HG02938 (cell line): Measurements from ENCODE around the gene SMIM34.
"Not testable (repeated sequence)": the region's sequence is repeated elsewhere in the genome, so short reads cannot be mapped to it uniquely, and the experiment has no call there.

Experiments
- ATAC-seq: cut with Tn5 transposase; IDR thresholded peaks from one replicate; pipeline ENCODE4 v1.9.1; 2021; ENCODE audit warnings: mild to moderate bottlenecking, moderate library complexity; ENCODE audit not compliant: unreplicated experiment

Gene SMIM34, protein sequence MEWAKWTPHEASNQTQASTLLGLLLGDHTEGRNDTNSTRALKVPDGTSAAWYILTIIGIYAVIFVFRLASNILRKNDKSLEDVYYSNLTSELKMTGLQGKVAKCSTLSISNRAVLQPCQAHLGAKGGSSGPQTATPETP

DNA sequence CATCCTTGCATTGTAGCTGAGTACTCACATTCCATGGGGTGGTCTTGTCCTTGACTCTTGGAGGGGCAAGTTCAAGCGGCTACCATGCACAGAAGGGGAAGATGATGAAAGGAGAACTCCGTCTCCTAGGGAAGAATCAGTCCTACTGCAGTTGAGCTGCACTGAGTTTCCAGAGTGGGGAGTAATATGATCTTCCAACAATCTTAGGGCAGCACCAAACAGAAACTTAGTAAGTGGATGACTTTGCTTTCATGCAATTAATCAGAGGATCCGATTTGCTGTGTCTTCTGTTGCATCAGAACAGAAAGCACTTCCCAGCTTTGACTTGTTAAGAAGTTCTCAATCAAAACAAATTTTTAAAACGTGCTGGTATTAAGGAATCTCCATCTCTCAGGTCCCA is at the start of gene SMIM34:
TSS of gene SMIM34 (minus strand) at position 147 of the 400 bp plus-strand sequence. CDS start at position 35, 112 bp downstream.
- not testable (repeated sequence) for ATAC-seq

DNA sequence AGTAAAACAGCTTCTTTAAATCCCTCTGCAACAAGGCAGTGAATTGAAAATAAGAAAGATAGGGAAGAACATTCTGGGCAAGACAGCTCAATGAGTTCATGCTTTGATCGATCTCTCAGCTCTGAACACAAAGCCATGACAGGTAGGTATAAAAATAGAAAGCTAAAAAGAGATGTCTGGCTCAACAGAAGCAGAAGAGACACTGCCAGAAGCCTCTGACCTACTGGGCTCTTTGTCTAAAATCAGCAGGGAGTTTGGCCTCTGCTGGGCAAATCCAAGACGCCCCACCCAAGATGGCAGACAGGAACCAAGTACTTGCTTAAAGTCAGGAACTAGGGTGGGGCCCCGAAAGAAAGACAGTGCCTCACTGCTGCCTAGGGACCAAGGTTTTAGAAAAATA is 43.6 kb upstream of the SMIM34 start:
- ATAC-seq: not testable (repeated sequence)

DNA sequence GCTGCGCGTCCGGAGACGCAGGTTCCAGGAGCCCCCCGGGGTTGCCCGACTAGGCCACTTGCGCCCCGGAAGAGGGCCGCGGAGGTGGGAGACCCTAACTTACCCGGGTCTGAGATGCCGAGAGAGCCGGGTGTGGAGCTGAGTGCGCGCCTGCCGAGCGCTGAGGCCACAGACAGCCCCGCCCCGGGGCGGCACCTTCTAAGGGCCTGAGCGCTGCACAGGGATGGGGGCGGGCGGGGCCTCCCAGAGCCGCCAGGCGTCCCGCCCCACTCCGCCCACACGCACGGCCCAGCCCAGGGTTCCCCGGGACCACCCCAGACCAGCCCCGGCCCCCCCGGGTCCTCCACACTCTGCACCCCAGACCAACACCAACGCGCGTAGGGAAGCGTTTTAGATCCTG is 35.7 kb upstream of the SMIM34 start:
- not testable (repeated sequence) for ATAC-seq

DNA sequence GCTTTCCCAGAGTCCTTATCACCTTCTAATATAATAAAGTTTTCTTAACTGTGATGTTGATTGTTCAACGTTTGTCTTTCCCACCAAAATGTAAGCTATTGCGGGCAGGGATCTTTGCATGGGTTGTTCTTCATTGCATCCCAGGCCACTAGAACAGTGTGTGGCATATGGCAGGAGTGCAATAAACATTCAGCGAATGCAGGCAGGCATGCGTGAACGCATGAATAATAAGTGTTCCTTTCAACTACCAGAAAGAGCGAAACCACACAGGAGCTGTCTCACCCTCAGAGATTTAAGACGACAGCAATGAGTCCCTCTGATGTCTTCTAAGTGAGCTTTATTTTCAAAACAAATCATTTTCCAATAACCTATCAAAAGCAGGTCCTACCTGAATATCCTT is 34.5 kb upstream of the SMIM34 start:
- not testable (repeated sequence) for ATAC-seq

DNA sequence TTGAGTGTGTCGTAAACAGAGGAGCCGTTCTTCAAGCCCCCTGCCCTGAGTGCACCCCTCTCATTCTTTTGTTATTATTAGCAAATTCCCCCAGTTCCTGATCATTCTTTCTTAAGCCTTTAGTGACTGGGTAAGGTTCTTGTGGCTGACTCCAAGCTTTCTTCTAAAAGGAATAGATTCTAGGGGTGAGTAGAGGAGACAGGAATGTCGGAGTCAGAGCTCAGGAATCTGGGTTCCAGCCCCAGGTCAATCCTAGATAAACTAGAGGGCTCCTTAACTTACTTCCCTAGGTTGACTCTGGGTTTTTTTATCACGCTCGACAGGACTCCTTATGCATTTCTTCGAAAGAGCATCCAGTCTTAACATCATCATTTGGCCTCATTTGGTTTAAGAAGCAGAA is 32.4 kb upstream of the SMIM34 start:
- ATAC-seq: not testable (repeated sequence)

DNA sequence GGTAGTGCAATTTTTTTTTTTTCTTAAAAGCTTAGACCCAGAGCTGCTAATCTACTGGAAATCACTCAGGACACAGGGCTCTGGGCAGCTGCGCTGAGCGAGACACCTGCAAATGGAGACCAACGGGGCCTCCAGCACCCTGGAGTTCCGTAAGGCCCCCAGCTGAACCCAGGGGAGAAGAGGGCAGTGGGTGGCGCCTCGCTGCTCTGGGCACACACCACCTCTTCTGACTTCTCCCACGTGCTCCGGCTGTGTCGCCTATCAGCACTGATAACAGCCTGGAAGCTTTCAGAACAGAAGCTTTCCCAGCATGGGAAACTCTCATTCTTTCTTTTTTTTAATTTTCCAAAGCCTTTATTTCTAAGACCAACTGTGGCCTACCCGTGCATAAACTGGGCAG is 31.9 kb upstream of the SMIM34 start:
- not testable (repeated sequence) for ATAC-seq

DNA sequence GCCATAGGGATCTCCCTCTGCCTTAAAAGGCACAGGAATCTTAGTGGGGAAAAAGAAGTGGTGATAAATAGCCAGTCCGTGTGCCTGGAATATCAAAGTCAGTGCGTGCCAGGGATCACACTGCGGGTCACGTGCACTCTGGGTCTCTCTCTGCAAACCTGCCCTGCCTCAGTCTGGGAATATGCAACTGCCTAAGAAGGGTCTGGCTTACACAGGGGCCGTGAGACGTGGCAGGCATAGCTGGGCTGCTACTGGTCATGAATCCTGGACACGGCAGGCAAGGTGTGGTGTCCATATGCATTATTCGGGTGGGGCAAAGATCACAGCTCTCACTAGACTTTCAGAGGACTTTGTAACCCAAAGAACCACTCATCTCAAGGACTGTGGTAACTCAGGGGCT is 23.3 kb upstream of the SMIM34 start:
- not testable (repeated sequence) for ATAC-seq

DNA sequence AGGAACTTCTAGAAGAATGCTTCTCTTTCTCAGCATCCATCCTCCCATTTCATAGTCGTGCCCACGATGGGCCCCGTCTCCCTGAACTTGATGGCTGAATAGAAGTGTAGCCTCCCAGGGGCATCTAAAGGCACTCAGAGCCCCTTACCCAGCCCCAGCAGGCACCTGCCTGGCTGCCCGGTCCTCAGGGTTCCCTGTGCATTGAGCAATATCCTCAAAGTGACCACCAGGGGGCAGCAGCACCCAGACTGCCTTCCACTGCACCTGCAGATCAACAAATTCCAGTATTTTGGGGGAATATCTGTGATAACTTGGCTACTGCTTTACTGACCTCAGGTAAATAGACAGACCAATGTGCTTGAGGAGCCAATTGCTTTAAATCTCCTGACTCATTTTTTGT is 19.7 kb upstream of the SMIM34 start:
- not testable (repeated sequence) for ATAC-seq

DNA sequence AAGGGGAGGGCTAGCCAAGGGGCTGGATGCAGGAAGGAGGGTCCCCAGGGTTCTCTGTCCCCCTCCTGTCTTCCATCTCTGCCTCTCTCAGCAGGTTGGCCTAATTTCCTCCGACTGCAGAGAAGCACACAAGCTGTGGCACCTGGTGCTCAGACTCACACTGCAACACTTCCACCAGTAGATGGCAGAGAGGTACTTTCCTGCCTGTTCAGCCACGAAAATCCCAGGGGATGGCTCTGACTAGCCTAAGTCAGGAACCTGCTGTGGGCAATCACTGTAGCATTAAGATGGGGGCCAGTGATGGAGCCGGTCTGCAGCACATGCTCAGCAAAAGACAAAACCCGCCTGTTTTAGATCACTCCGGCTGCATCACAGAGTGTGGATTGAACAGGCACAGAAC is 6.0 kb upstream of the SMIM34 start:
- not testable (repeated sequence) for ATAC-seq

DNA sequence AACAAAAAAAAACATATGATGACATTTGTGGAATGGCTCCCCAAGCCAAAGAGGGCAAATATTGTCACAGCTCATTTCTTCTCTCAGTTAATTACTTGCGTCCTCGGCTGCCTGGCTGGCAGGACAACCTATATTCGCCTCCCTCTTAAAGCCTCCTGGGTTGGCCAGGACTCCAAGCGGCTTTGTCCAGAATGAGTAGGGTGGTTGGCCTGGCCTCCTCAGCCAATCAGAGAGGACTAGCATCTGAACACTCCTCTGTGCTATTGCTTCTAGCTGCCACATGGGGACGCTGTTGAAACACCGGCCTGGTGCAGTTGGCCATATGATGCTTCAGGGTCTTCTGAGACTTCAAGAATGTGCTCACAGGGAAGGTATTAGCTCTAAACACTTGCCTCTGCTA is 4.7 kb upstream of the SMIM34 start:
- not testable (repeated sequence) for ATAC-seq

DNA sequence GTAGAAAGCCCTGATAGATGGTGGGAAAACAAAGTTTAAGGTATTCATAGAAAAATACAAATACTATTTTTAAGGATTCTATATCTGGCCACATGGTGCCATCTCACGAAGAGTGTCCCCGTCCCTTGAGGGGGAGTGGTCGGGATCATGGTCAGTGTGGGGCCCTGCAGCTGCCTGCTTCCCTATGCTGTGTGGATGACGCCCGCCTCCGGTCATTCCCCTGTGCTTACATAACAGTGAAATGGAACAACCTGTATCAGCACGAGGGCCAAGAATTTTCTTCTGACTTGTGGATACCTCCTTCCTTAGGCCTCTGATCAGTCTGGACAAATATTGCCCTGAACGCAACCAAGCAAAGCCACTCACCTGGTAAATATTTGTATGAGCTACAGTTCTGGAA is 3.6 kb upstream of the SMIM34 start:
- ATAC-seq: not testable (repeated sequence)

DNA sequence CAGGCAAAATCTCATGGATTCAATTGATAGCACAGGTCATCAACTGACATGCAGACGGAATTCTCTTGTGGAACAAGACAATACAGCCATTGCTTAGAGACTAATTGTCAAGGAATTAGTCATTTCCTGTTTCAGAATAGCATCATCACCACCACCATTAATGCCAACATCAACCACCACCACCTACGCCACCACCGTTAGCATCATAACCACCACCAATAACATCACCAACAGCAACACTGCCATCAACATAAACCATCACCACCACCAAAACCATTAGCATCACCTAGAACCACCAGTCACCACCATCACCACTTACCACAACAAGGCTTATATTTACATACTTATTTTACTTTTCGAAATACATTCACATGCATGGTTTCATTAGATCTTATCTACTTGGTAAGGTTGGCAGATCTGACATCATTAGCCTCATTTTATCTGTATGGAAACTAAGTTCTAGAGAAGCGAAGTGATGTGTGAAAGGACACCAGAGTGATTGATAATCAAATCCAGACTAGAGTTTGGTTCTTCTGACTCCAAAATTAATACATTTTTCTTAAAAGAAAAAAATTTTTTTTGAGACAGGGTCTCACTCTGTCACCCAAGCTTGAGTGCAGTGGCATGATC is 6.2 kb downstream of the SMIM34 start:
- not testable (repeated sequence) for ATAC-seq

DNA sequence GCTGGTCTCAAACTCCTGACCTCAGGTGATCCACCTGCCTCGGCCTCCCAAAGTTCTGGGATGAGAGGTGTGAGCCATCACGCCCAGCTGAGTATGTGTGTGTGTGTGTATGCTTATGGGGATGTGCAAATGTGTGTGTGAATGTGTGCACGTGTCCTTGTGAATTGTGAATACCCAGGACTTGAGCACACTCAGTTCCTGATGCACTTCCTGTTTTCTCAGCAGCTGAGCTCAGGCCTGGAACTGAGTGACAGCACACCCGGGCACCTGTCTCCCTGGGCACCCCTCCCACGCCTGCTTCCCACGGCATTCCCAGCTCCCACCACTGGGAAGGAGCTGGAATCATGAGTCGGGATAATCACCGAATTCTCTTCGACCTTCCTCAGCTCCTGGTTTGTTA is 16.5 kb downstream of the SMIM34 start:
- not testable (repeated sequence) for ATAC-seq

DNA sequence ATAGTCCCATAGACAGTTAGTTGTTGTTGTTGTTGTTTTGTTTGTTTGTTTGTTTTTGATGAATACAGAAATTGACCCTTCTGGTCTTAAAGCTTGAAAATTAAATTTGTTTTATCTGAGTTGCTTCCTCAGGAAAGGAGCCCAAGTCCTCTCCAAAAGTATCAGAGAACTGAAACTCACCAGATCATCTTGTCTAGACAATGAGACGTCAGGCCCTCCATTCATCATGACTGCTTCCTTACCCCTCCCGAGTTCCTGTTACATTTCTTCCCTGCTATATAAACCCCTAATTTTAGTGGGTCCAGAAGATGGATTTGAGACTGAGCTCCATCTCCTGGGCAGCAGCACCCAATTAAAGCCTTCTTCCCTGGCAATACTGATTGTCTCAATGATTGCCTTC is 17.1 kb downstream of the SMIM34 start:
- not testable (repeated sequence) for ATAC-seq

DNA sequence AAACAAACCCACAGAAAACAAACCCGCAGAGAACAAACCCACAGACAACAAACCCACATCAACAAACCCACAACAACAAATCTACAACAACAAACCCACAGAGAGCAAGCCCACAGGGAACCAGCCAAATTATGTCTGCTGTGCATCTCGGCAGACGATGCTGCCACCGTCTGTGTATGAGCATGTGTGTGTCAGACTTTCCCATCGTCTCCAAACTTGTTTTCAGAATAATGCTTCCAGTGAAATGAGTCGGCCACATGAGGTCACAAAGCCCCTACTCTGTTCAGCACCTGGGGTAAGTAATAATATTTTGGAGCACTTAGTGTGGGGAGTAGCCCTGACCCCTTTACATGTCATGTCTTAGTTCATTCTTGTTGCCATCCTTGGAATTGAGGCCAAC is 17.6 kb downstream of the SMIM34 start:
- not testable (repeated sequence) for ATAC-seq

DNA sequence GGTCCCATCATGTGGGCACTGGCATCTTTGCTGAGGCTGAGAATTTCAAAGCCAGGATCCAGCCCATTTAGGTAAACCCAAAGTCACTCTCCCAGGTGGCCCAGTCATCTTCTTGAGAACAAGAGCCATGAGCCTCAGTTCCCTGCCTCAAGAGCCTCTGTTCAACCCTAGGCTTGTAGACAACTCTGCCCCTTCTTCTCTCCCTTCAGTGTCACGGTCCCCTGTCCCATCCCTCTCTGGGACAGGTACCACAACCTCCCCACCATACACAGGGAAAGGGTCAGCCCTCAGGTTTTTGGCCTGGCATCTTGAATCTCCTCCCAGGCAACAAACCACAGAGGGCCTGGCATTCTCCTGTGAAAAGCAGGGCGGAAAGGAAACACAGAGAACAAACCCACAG is 18.1 kb downstream of the SMIM34 start:
- ATAC-seq: not testable (repeated sequence)

DNA sequence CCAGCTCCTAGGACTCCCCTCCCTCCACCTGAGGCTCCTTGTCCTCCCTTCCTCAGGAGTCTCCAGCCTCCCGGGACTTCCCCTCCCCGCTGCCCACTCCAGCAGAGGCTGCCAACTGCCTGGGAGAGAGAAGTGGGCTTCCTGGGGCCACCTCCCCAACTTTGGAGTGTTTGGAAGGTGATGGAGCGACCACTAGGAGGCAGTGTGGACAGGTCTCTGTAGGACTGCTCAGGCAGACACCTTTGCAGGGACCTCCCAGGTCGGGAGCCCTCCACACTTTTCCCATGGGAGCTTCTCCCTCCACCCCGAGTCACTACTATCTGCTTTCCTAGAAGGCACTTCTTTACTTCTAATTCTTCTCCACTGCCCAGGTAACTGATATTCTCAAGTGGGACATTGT is 19.0 kb downstream of the SMIM34 start:
- ATAC-seq: not testable (repeated sequence)

DNA sequence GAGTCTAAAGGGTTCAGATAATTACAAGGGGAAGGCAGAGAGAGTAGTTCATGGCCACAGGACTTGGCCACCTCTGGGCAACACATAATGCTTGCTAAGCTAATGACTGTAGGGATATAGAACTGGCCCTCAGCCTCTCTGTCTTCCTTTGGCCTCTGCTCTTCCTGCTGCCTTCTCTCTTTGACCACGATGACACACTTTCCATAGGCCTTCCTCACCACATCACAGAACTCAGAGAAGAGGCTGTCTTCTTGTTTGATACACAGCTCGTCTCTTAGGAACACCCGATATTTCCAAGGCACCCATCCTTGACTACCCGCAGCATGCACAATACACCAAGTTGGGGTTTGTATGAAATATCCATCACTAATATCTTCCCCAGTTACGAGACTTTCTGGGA is 23.2 kb downstream of the SMIM34 start:
- ATAC-seq: not testable (repeated sequence)

DNA sequence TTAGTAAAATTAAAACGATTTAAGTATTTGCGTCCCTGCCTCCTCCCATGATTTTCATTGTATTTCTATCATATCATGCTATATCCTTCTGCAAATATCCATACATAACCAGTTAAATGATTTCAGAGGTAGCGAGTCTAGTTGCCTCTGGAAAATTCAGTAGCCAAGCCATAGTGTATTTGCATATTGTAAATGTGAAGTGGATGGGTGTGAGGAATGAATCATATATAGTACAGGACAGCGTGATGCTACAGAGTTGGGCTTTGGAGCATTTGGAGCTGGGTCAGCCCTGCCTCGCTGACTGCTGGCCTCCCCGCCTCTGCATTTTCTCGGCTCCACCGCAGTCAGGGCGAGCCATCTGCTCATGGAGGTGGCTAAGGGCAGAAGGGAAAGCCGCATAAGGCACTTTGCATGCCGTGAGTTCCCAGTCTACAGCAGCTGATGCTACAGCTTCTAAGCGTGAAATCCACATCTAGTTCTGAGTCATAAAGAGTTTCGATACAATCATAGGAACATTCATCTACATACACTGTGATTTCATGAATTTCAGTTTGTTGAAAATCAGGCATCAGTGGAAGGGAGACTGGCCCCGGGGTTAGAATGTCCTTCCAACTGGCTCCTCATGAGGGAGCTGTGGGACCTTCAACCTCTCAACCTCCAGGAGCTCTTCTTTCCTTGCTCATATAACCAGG is 39.9 kb downstream of the SMIM34 start:
- ATAC-seq: peak; percentile 91

DNA sequence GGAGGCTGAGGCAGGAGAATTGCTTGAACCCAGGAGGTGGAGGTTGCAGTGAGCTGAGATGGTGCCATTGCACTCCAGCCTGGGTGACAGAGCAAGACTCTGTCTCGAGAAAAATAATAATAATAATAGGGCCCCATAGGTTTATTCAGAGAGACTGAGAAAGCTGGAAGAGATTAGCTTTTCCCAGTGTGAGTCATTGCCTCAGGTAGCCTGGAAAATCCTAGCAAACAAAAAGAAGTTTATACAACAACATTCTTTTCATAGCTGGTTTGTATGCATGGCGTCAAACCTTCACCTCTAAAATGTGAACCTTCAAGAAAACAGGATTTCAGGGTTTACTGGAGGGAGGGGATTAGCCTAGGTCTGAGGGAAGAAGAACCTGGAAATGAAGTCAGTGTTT is 40.6 kb downstream of the SMIM34 start:
- not testable (repeated sequence) for ATAC-seq

DNA sequence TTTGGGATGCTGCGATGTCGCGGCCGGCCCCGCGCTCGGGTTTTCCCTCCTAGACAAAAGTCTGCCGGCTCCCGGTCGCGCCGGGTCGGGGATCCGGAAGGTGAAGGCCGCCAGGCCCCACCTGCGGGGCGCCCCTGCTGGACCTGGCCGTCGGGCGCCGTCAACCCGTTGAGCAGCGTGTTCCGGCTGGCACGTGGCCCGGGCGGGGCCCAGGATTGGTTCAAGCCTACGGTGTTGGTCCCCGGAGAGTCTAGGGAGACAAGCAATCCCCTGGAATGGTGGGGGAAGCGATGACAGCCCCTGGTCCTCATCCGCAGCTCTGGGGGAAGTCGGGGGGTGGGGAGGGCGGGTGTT is 48.2 kb downstream of the SMIM34 start:
- peak; percentile 43 for ATAC-seq

DNA sequence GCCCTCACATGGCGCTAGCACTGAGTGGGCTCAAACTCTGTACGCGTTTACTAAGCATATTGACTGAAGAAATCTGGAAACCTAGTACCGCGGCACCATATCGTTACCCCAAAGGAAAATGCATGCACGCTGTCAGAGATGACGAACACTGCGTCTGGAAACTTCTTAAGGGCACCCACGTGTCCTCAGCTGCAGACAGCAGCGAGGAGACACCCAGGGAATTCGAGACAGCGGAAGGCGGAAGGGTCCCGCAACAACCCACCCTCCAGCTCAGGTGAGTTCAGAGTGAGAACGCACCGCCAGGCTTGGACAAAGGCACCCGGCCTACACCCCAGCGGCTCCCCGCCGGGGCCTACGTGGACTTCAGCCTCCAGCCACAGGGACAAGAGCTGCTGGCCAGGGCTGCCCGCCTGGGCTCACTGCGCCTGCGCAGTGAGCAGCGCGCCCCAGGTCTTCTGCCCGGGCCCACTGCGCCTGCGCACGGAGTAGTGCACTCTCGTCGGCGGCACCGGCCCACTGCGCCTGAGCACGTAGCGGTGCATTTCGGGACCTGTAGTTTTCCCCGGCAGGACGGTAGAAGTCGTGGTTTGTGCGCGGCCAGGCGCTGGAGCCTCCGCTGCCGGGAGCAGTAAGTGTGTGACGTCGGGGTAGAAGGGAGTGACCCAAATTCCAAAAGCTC is 48.7 kb downstream of the SMIM34 start, which contains the start of gene SMIM11:
TSS of gene SMIM11 (plus strand) at position 568 of the 679 bp plus-strand sequence. CDS start 3,998 bp downstream, outside the sequence.
- peak; percentile 92 for ATAC-seq
